Stimulated activated CD8-positive, alpha-beta memory T cell treated with anti-CD3 and anti-CD28 coated beads, Interleukin-15, amount 100 ng/mL, for 48 hours (primary cell): Measurements from ENCODE around the gene PTPN14.

Experiments
- DNase-seq, 2 donors: peaks; one replicate each; pipeline ENCODE4 v3.0.0-alpha.2; 2020; ENCODE audit warnings: low read depth in 2 of 2

The PTPN14 gene

GRCh38 chr1:214312530-214313051 lies 238.8 kb downstream of the PTPN14 start:
- DNase-seq = no peak

DNA sequence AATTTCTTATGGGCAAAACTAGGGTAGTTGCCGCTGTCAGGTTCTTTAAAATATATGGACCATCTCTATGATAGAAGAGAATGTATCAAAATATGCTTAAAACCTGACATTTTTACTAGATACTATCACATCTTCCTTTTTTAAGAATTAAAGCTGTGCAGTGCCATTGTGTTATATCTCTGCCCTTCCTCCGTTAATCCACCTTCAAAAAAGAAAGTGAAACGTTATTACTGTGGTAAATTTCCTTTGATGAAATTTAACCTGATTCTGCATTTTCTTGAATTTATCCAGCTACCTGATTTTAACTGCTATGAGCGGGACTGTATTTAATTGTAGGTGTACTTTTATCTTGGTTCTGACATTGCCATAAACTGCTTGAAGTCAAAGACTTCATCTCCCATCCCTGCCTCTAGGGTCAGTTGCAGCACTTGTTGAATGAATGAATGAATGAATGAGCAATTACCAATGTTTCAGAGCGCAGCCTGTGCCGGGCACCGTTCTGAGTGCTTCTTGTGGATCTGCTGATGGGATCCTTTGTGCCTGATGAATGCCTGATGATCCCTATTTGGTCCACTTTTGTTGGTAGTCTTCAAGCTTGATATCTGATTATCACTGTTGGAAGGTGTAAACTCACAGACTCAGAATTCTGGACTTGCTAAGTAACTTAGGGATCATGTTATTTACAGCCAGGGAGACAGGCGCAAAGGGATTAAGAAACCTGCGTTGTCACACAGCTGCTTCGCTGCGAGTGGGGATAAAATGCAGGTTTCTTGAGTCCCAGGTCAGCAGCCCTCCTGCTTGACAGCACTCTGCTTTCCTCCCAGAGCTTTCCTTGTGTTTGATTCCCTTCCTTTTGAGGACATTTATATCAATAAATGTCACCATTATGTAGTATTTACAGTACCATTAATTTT lies 240.4 kb downstream of the PTPN14 start:
- DNase-seq = no peak

- DNase-seq = no peak
These were observed 241.4 kb downstream of the PTPN14 start for GRCh38 chr1:214310010-214310409.

- no peak for DNase-seq
These were observed 245.1 kb downstream of the PTPN14 start for GRCh38 chr1:214306269-214306668.

GRCh38 chr1:214305164-214305751 lies 246.1 kb downstream of the PTPN14 start:
- DNase-seq = no peak

GRCh38 chr1:214303141-214303930 lies 248.1 kb downstream of the PTPN14 start:
- no peak for DNase-seq

GRCh38 chr1:214301526-214301925 lies 249.9 kb downstream of the PTPN14 start:
- DNase-seq = no peak

- DNase-seq = no peak
These were observed 251.1 kb downstream of the PTPN14 start for GRCh38 chr1:214300149-214300780.
